H1 (cell line): Measurements from ENCODE around the gene MAST2. TPM values are rescaled to one million over a fixed set of nuclear protein-coding genes. Genes with fewer than 3 reads are reported as not detected.

ENCODE experiments used
- CTCF ChIA-PET: fragments of 300-600 bp; sonication (Branson Sonifier 250); formaldehyde crosslinking; loops from one replicate; lab custom pipeline; 2021; ENCODE audit not compliant: partially characterized antibody; lab: Charles Lee
- POLR2A ChIA-PET: fragments of 300-600 bp; sonication (Branson Sonifier 250); formaldehyde crosslinking; loops from one replicate; lab custom pipeline; 2021; ENCODE audit warnings: inconsistent platforms; ENCODE audit not compliant: partially characterized antibody; lab: Charles Lee
- DNase-seq, 2 experiments: peaks; one replicate each; pipeline versions ENCODE4 v3.0.0 to v3.0.0-alpha.2; 2010 to 2022; ENCODE audit warnings: low spot score in 2 of 2, low read depth in 1 of 2, mixed read lengths in 1 of 2
- FAIRE-seq: peaks from 2 replicates; lab custom pipeline; 2011; peaks lifted over from hg19 to GRCh38; lab: Jason Lieb, UNC
- H2AFZ ChIP-seq: 2 replicates; pipeline ENCODE4 v1.8.1; 2012; ENCODE audit warnings: low read length, inconsistent platforms
- H2AK5ac ChIP-seq: 2 replicates; pipeline ENCODE4 v1.6.1; 2013; ENCODE audit warnings: low read depth, low read length
- H2BK120ac ChIP-seq: replicated peaks from 2 replicates; pipeline ENCODE3; 2013; ENCODE audit warnings: low read depth, low read length, inconsistent platforms
- H2BK12ac ChIP-seq: 2 replicates; pipeline ENCODE4 v1.6.1; 2013; ENCODE audit warnings: low read depth, low read length
- H2BK15ac ChIP-seq: 2 replicates; pipeline ENCODE4 v1.6.1; 2013; ENCODE audit warnings: low read length
- H2BK20ac ChIP-seq: 2 replicates; pipeline ENCODE4 v1.6.1; 2013; ENCODE audit warnings: low read length
- H2BK5ac ChIP-seq: 2 replicates; pipeline ENCODE4 v1.6.1; 2013; ENCODE audit warnings: low read depth, low read length
- H3K14ac ChIP-seq: 2 replicates; pipeline ENCODE4 v1.6.1; 2013; ENCODE audit warnings: inconsistent platforms; ENCODE audit not compliant: insufficient read length
- H3K18ac ChIP-seq: 2 replicates; pipeline ENCODE4 v1.6.1; 2013; ENCODE audit warnings: low read length; ENCODE audit errors: extremely low read depth
- H3K23ac ChIP-seq: 2 replicates; pipeline ENCODE4 v1.6.1; 2013; ENCODE audit warnings: inconsistent platforms; ENCODE audit not compliant: insufficient read length
- H3K23me2 ChIP-seq: 2 replicates; pipeline ENCODE4 v1.6.1; 2013; ENCODE audit warnings: low read depth, low read length
- H3K27ac ChIP-seq: 2 replicates; pipeline ENCODE4 v1.6.1; 2011; ENCODE audit warnings: low read depth, low read length, inconsistent platforms
- H3K27me3 ChIP-seq, 4 experiments: replicated peaks in 1 of 4; 1 replicate in 1 of 4; 2 replicates in 3 of 4; pipeline versions ENCODE4 v1.6.1 to v1.8.1; 2011 to 2013; ENCODE audit warnings: low read length in 3 of 4, mild to moderate bottlenecking in 3 of 4, inconsistent platforms in 2 of 4, mixed read lengths in 2 of 4, moderate library complexity in 1 of 4; ENCODE audit not compliant: control insufficient read depth in 3 of 4, insufficient read depth in 3 of 4; ENCODE audit errors: extremely low read depth in 1 of 4
- H3K36me3 ChIP-seq, 4 experiments: 2 replicates each; pipeline versions ENCODE4 v1.6.1 to v1.8.1; 2011 to 2013; ENCODE audit warnings: mild to moderate bottlenecking in 4 of 4, low read length in 3 of 4, moderate library complexity in 2 of 4, control low read depth in 1 of 4, inconsistent platforms in 1 of 4; ENCODE audit not compliant: insufficient read depth in 4 of 4, control insufficient read depth in 2 of 4
- H3K4ac ChIP-seq: replicated peaks from 2 replicates; pipeline ENCODE3; 2013; ENCODE audit warnings: low read length, low read depth, mixed read lengths, inconsistent platforms; ENCODE audit not compliant: insufficient read length
- H3K4me1 ChIP-seq, 4 experiments: replicated peaks in 1 of 4; 1 replicate in 1 of 4; 2 replicates in 3 of 4; pipeline versions ENCODE4 v1.6.1 to v1.8.1; 2011 to 2013; ENCODE audit warnings: low read length in 3 of 4, inconsistent platforms in 2 of 4, mixed read lengths in 1 of 4; ENCODE audit not compliant: insufficient read depth in 4 of 4, control insufficient read depth in 3 of 4
- H3K4me2 ChIP-seq, 2 experiments: 2 replicates each; pipeline versions ENCODE4 v1.6.1 to v1.8.1; 2011 to 2013; ENCODE audit warnings: low read depth in 2 of 2, low read length in 2 of 2, control low read depth in 1 of 2, inconsistent platforms in 1 of 2, mild to moderate bottlenecking in 1 of 2; ENCODE audit not compliant: insufficient read depth in 1 of 2
- H3K4me3 ChIP-seq, 4 experiments: fragments of 200-600, 300-600 bp in 1 of 4; sonication (generic), shearing (Covaris generic), sonication (Bioruptor Twin) in 1 of 4; 2 replicates each; pipeline versions ENCODE4 v1.5.1 to v1.8.1; 2011 to 2016; ENCODE audit warnings: low read length in 4 of 4, low read depth in 3 of 4, control low read depth in 2 of 4, inconsistent platforms in 2 of 4, mild to moderate bottlenecking in 2 of 4, mixed read lengths in 1 of 4, moderate library complexity in 1 of 4; ENCODE audit not compliant: insufficient read depth in 2 of 4; ENCODE audit errors: extremely low read depth in 1 of 4
- H3K56ac ChIP-seq: replicated peaks from 2 replicates; pipeline ENCODE3; 2013; ENCODE audit warnings: low read depth, mild to moderate bottlenecking, mixed read lengths, low read length, inconsistent platforms; ENCODE audit not compliant: insufficient read length
- H3K79me1 ChIP-seq: 2 replicates; pipeline ENCODE4 v1.6.1; 2013; ENCODE audit warnings: low read depth, low read length, control low read depth
- H3K79me2 ChIP-seq, 2 experiments: 2 replicates each; pipeline versions ENCODE4 v1.6.1 to v1.8.1; 2012 to 2013; ENCODE audit warnings: low read length in 2 of 2, mild to moderate bottlenecking in 2 of 2, inconsistent platforms in 1 of 2; ENCODE audit not compliant: insufficient read depth in 2 of 2, control insufficient read depth in 1 of 2
- H3K9ac ChIP-seq, 4 experiments: replicated peaks in 1 of 4; 1 replicate in 1 of 4; 2 replicates in 3 of 4; pipeline versions ENCODE4 v1.6.1 to v1.8.1; 2011 to 2013; ENCODE audit warnings: low read depth in 3 of 4, low read length in 3 of 4, control low read depth in 2 of 4, mild to moderate bottlenecking in 2 of 4, moderate library complexity in 2 of 4, inconsistent platforms in 1 of 4; ENCODE audit errors: extremely low read depth in 1 of 4
- H3K9me3 ChIP-seq, 2 experiments: 2 replicates each; pipeline versions ENCODE4 v1.6.1 to v1.8.1; 2012 to 2013; ENCODE audit warnings: mild to moderate bottlenecking in 2 of 2, moderate library complexity in 2 of 2, control low read depth in 1 of 2, inconsistent platforms in 1 of 2, low read depth in 1 of 2, low read length in 1 of 2, mixed read lengths in 1 of 2; ENCODE audit not compliant: insufficient read depth in 2 of 2
- H4K20me1 ChIP-seq, 2 experiments: replicated peaks in 1 of 2; 2 replicates each; pipeline versions ENCODE3 to v1.8.1; 2011 to 2013; ENCODE audit warnings: inconsistent platforms in 2 of 2, low read length in 2 of 2, mild to moderate bottlenecking in 1 of 2; ENCODE audit not compliant: insufficient read depth in 2 of 2, control insufficient read depth in 1 of 2
- H4K5ac ChIP-seq: 2 replicates; pipeline ENCODE4 v1.6.1; 2013; ENCODE audit warnings: low read length, low read depth, mixed read lengths, inconsistent platforms; ENCODE audit not compliant: insufficient read length
- H4K8ac ChIP-seq: 2 replicates; pipeline ENCODE4 v1.8.0; 2013; ENCODE audit warnings: mild to moderate bottlenecking, moderate library complexity, low read length, inconsistent platforms; ENCODE audit not compliant: insufficient read depth; ENCODE audit errors: extremely low read depth
- H4K91ac ChIP-seq: replicated peaks from 2 replicates; pipeline ENCODE3; 2013; ENCODE audit warnings: low read length, mixed read lengths, inconsistent platforms; ENCODE audit not compliant: insufficient read length
- ASH2L ChIP-seq: fragments of 200-600, 300-600 bp; sonication (generic); IDR thresholded peaks from one replicate; pipeline ENCODE4 v1.7.1; 2017; ENCODE audit warnings: low read length
- BRCA1 ChIP-seq: IDR thresholded peaks from 2 replicates; pipeline ENCODE4 v1.6.1; 2012; ENCODE audit warnings: low read depth, low read length, improper control_type of control experiment
- CHD2 ChIP-seq: IDR thresholded peaks from 2 replicates; pipeline ENCODE4 v1.6.1; 2012; ENCODE audit warnings: low read length, improper control_type of control experiment
- KDM1A ChIP-seq: fragments of 200-600, 300-600 bp; sonication (generic); IDR thresholded peaks from 2 replicates; pipeline ENCODE4 v1.7.1; 2016; ENCODE audit warnings: mild to moderate bottlenecking, low read length, borderline replicate concordance
- NRF1 ChIP-seq: IDR thresholded peaks from 2 replicates; pipeline ENCODE4 v1.6.1; 2011; ENCODE audit warnings: mild to moderate bottlenecking, low read depth, low read length, improper control_type of control experiment
- RAD21 ChIP-seq, 2 experiments: IDR thresholded peaks in 1 of 2; conservative IDR thresholded peaks in 1 of 2; 2 replicates each; pipeline ENCODE4 v1.6.1; 2011; ENCODE audit warnings: low read depth in 2 of 2, low read length in 2 of 2, improper control_type of control experiment in 1 of 2, inconsistent platforms in 1 of 2, mild to moderate bottlenecking in 1 of 2, moderate library complexity in 1 of 2
- RBBP5 ChIP-seq: IDR thresholded peaks from 2 replicates; pipeline ENCODE4 v1.7.1; 2012; ENCODE audit warnings: low read depth, mild to moderate bottlenecking, inconsistent platforms, low read length, moderate library complexity, borderline replicate concordance
- RFX5 ChIP-seq: IDR thresholded peaks from 2 replicates; pipeline ENCODE4 v1.6.1; 2011; ENCODE audit warnings: low read depth, low read length, improper control_type of control experiment, borderline replicate concordance
- SAP30 ChIP-seq: fragments of 300-600 bp; sonication (generic); IDR thresholded peaks from 2 replicates; pipeline ENCODE4 v1.7.1; 2012; ENCODE audit warnings: low read length, moderate library complexity, mild to moderate bottlenecking, inconsistent platforms; ENCODE audit not compliant: insufficient read depth, insufficient replicate concordance
- SIN3A ChIP-seq, 2 experiments: IDR thresholded peaks in 1 of 2; conservative IDR thresholded peaks in 1 of 2; 2 replicates each; pipeline ENCODE4 v1.6.1; 2011 to 2012; ENCODE audit warnings: low read length in 2 of 2, improper control_type of control experiment in 1 of 2, low read depth in 1 of 2, mild to moderate bottlenecking in 1 of 2
- SUZ12 ChIP-seq: fragments of 200-600 bp; sonication (generic); IDR thresholded peaks from 2 replicates; pipeline ENCODE4 v1.6.1; 2012; ENCODE audit warnings: mild to moderate bottlenecking, inconsistent platforms, low read length, moderate library complexity, mixed read lengths
- TBP ChIP-seq: IDR thresholded peaks from 2 replicates; pipeline ENCODE4 v1.6.1; 2011; ENCODE audit warnings: low read depth, low read length, improper control_type of control experiment
- TEAD4 ChIP-seq: IDR thresholded peaks from 2 replicates; pipeline ENCODE4 v1.6.1; 2012; ENCODE audit warnings: low read depth, low read length, inconsistent platforms, mixed read lengths
- WGBS, 2 experiments: shearing (Covaris generic) in 1 of 2; methylation state at CpG; one replicate each; pipeline versions ENCODE4 v1.1.6 to v1.1.7; 2013 to 2015; ENCODE audit warnings: low lambda C conversion rate in 2 of 2, mixed read lengths in 2 of 2, inconsistent platforms in 1 of 2, low coverage in 1 of 2, missing lambda C conversion rate in 1 of 2; ENCODE audit not compliant: insufficient replicate concordance in 2 of 2, insufficient coverage in 1 of 2, insufficient read length in 1 of 2; ENCODE audit errors: extremely low coverage in 1 of 2, missing lambda C conversion rate in 1 of 2; 5-methylcytosine and 5-hydroxymethylcytosine counted together
- polyA plus RNA-seq, 7 experiments: library from polyadenylated mRNA; depleted of rRNA in 3 of 7; stranded (reverse) in 5 of 7; unstranded in 2 of 7; fragments of >200 nt in 5 of 7; fragments of 200-250 nt in 2 of 7; gene quantifications; 1 replicate in 5 of 7; 2 replicates in 1 of 7; 4 replicates in 1 of 7; pipeline versions ENCODE4 v1.2.1 to v1.2.3, GENCODE V29; 2011 to 2013; ENCODE audit warnings: missing spikeins in 2 of 7, mixed read lengths in 2 of 7
- total RNA-seq: library from RNA; stranded (reverse); fragmentation: NEBNext Ultra II Directional; extraction: Animal tissue kit (Norgen Biotek cat#: 25700); gene quantifications from 2 replicates; pipeline ENCODE4 v1.2.1, GENCODE V29; 2021
- TF ChIP-seq, protein P1 (sequence below): IDR thresholded peaks from 2 replicates; pipeline ENCODE4 v1.6.1; 2012; ENCODE audit warnings: inconsistent platforms

The MAST2 gene
- total and polyA plus RNA-seq, 2 of the 8 experiments (the other 6 are each of a cell fraction or from before 2014, with no cell fraction given): 20.5 to 35.4 TPM

DNA sequence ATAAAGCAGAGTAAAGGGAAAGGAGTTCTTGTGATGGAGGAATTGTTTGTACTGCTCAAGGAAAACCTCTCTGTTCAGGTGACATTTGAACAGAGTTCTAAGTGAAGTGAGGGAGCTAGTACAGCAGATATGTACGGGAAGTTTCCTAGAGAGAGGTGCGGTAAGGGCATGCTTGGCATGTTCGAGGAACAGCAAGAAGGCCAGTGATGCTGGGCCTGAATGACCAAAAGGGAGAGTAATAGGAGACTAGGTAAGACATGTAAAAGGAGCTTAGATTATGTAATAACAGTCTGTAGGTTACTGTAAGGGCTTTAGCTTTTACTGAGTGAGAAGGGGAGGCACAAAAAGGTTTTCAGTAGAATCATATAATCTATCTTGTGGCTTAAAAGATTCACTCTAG lies 265.1 kb downstream of the MAST2 start:
- DNase-seq: no peak
- no peak overlapping the region for H3K9ac ChIP-seq
- H3K18ac ChIP-seq: no peak overlapping the region
- H4K8ac ChIP-seq: no peak overlapping the region
- no peaks in the 10 kb centered on the region for H3K9me3 ChIP-seq
- no peaks in the 10 kb centered on the region for H3K27me3 ChIP-seq
- H4K91ac ChIP-seq: no peak overlapping the region
- POLR2A ChIA-PET: no interaction called here
- FAIRE-seq: no peak
- H3K23ac ChIP-seq: no peak overlapping the region
- no peak overlapping the region for H2BK120ac ChIP-seq
- H2AFZ ChIP-seq: no peak overlapping the region
- H2BK15ac ChIP-seq: no peak overlapping the region
- CTCF ChIA-PET: interaction anchor here (1.4 kb wide), 1 partner anchor 139 kb away, joined by 3 read pairs; no protein-coding TSS in a partner anchor
- H3K27ac ChIP-seq: no peak overlapping the region
- no peak overlapping the region for H3K4me2 ChIP-seq
- H4K20me1 ChIP-seq: no peaks in the 10 kb centered on the region
- H2BK5ac ChIP-seq: no peak overlapping the region
- no peaks in the 10 kb centered on the region for H3K79me2 ChIP-seq
- H3K79me1 ChIP-seq: no peaks in the 10 kb centered on the region
- 87% methylated on average over 3 of the region's 3 CpGs; no CpG with 5 or more reads in 1 of the 2 experiments for WGBS, 2 experiments
- no peak overlapping the region for H4K5ac ChIP-seq
- H3K4ac ChIP-seq: no peak overlapping the region
- no peak overlapping the region for H2BK20ac ChIP-seq
- H3K36me3 ChIP-seq: no peaks in the 10 kb centered on the region; a peak in 2 of 8 replicates
- H3K4me1 ChIP-seq: no peaks in the 10 kb centered on the region
- H3K4me3 ChIP-seq: no peak overlapping the region
- H2AK5ac ChIP-seq: no peak overlapping the region
- no peak overlapping the region for H2BK12ac ChIP-seq
- H3K14ac ChIP-seq: no peak overlapping the region
- no peaks in the 10 kb centered on the region; the same call in 1 of the 2 replicates for H3K23me2 ChIP-seq
- H3K56ac ChIP-seq: no peak overlapping the region
- no peak for TF ChIP-seq ASH2L
- no peak for TF ChIP-seq NRF1
- TF ChIP-seq, protein P1, sequence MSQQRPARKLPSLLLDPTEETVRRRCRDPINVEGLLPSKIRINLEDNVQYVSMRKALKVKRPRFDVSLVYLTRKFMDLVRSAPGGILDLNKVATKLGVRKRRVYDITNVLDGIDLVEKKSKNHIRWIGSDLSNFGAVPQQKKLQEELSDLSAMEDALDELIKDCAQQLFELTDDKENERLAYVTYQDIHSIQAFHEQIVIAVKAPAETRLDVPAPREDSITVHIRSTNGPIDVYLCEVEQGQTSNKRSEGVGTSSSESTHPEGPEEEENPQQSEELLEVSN: no peak
- TF ChIP-seq RBBP5: no peak
- TF ChIP-seq SAP30: no peak
- no peak for TF ChIP-seq BRCA1
- TF ChIP-seq CHD2: no peak
- no peak for TF ChIP-seq TEAD4
- no peak for TF ChIP-seq KDM1A
- no peak for TF ChIP-seq RAD21 (IDR thresholded peaks at IDR 0.05 in 1 of 2, conservative IDR thresholded peaks at IDR 0.05 in 1 of 2; ENCODE audit: low read depth in 2 of 2, low read length in 2 of 2)
- TF ChIP-seq SUZ12: no peak
- TF ChIP-seq TBP: no peak
- TF ChIP-seq RFX5: no peak
- no peak for TF ChIP-seq SIN3A (conservative IDR thresholded peaks at IDR 0.05 in 1 of 2, IDR thresholded peaks at IDR 0.05 in 1 of 2; ENCODE audit: low read depth in 1 of 2, low read length in 2 of 2)
